Mesothelial cell of epicardium (in vitro differentiated cells): ENCODE data around the gene YTHDC1. TPM values are rescaled to one million over a fixed set of nuclear protein-coding genes. Genes with fewer than 3 reads are reported as not detected.

Source experiments
- DNase-seq, 2 experiments: peaks; one replicate each; pipeline ENCODE4 v3.0.0; 2021; ENCODE audit warnings: low spot score in 2 of 2; ENCODE audit not compliant: unreplicated experiment in 2 of 2
- H3K27ac Mint-ChIP-seq: 2 replicates; pipeline ENCODE4 v1.8.0; 2021; ENCODE audit warnings: mixed read lengths
- H3K27me3 Mint-ChIP-seq: 2 replicates; pipeline ENCODE4 v1.8.0; 2021; ENCODE audit warnings: low read depth, mixed read lengths
- H3K36me3 Mint-ChIP-seq: 2 replicates; pipeline ENCODE4 v1.8.0; 2021; ENCODE audit warnings: mixed read lengths
- H3K4me1 Mint-ChIP-seq: 2 replicates; pipeline ENCODE4 v1.8.0; 2021; ENCODE audit warnings: mixed read lengths
- H3K4me3 Mint-ChIP-seq: 2 replicates; pipeline ENCODE4 v1.8.0; 2021; ENCODE audit warnings: mild to moderate bottlenecking, moderate library complexity, mixed read lengths
- H3K9me3 Mint-ChIP-seq: 2 replicates; pipeline ENCODE4 v1.8.0; 2021; ENCODE audit warnings: mixed read lengths
- total RNA-seq: library from RNA; stranded (reverse); gene quantifications from 3 replicates; pipeline ENCODE4 v1.2.1, GENCODE V29; 2021
- TF ChIP-seq, protein P1 (sequence below): fragments of 200-600 bp; sonication (generic); IDR thresholded peaks from one replicate; pipeline ENCODE4 v1.5.0; 2021; ENCODE audit warnings: antibody characterized with exemption; ENCODE audit not compliant: unreplicated experiment

The YTHDC1 gene
- total RNA-seq, 1 donor from 2014 or later = 137 TPM

DNA sequence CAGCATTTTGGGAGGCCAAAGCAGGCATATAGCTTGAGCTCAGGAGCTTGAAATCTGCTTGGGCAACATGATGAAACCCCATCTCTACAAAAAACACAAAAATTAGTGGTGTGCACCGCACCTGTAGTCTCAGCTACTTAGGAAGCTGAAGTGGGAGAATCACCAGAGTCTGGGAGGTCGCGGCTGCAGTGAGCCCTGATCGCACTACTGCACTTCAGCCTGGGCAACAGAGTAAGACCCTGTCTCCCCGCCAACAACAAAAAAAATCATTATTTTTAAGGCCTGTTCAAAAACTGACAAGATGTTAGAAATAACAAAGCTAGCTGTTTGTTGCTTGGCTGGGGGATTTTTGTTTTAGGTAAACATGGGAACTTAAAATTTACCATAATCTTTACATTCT is 5.1 kb downstream of the YTHDC1 start:
- Mint-ChIP-seq H3K27ac (peak overlapping the region; percentile 58), H3K4me1 (peaks cover 46% of the 10 kb centered on the region)

GRCh38 chr4:68344049-68344448 is 5.8 kb downstream of the YTHDC1 start:
- Mint-ChIP-seq H3K4me3 (no peak overlapping the region), H3K9me3 (no peaks in the 10 kb centered on the region), H3K27ac (peak overlapping the region; percentile 58), H3K36me3 (peaks cover 4% of the 10 kb centered on the region), H3K27me3 (no peaks in the 10 kb centered on the region), H3K4me1 (peaks cover 54% of the 10 kb centered on the region)
- TF ChIP-seq, protein P1, sequence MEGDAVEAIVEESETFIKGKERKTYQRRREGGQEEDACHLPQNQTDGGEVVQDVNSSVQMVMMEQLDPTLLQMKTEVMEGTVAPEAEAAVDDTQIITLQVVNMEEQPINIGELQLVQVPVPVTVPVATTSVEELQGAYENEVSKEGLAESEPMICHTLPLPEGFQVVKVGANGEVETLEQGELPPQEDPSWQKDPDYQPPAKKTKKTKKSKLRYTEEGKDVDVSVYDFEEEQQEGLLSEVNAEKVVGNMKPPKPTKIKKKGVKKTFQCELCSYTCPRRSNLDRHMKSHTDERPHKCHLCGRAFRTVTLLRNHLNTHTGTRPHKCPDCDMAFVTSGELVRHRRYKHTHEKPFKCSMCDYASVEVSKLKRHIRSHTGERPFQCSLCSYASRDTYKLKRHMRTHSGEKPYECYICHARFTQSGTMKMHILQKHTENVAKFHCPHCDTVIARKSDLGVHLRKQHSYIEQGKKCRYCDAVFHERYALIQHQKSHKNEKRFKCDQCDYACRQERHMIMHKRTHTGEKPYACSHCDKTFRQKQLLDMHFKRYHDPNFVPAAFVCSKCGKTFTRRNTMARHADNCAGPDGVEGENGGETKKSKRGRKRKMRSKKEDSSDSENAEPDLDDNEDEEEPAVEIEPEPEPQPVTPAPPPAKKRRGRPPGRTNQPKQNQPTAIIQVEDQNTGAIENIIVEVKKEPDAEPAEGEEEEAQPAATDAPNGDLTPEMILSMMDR = no peak
- no peak for DNase-seq

More for the DNA sequence above, 5.1 kb downstream of the YTHDC1 start:
- TF ChIP-seq, protein P1 = no peak
- no peaks in the 10 kb centered on the region for H3K9me3 Mint-ChIP-seq
- no peaks in the 10 kb centered on the region for H3K27me3 Mint-ChIP-seq
- peaks cover 4% of the 10 kb centered on the region for H3K36me3 Mint-ChIP-seq
- no peak for DNase-seq
- no peak overlapping the region for H3K4me3 Mint-ChIP-seq

GRCh38 chr4:68342134-68342533 is 7.8 kb downstream of the YTHDC1 start:
- no peaks in the 10 kb centered on the region for H3K9me3 Mint-ChIP-seq
- peaks cover 42% of the 10 kb centered on the region for H3K4me1 Mint-ChIP-seq
- H3K27me3 Mint-ChIP-seq = no peaks in the 10 kb centered on the region
- peaks cover 10% of the 10 kb centered on the region for H3K36me3 Mint-ChIP-seq
- peak overlapping the region; percentile 68 for H3K27ac Mint-ChIP-seq
- DNase-seq = no peak
- no peak overlapping the region for H3K4me3 Mint-ChIP-seq
- TF ChIP-seq, protein P1 = no peak

DNA sequence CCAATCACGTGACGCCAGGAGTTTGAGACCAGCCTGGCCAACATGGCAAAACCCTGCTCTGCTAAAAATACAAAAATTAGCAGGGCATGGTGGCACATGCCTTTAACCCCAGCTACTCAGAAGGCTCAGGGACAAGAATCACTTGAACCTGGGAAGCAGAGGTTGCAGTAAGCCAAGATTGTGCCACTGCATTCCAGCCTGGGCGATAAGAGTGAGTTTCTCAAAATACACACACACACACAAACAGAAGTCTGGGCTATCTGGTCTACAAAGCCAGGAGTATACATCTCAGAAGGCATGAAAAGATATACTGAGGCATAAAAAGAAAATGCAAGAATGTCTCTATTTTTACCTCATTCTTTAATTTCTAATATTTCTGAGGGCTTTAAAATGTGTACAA is 11.3 kb downstream of the YTHDC1 start:
- no peak for DNase-seq
- Mint-ChIP-seq H3K9me3 (no peaks in the 10 kb centered on the region), H3K36me3 (peaks cover 11% of the 10 kb centered on the region), H3K27ac (no peak overlapping the region), H3K4me1 (peaks cover 29% of the 10 kb centered on the region), H3K27me3 (no peaks in the 10 kb centered on the region), H3K4me3 (no peak overlapping the region)
- TF ChIP-seq, protein P1 = no peak

- Mint-ChIP-seq H3K4me1 (peaks cover 29% of the 10 kb centered on the region), H3K27ac (peak overlapping the region; percentile 39), H3K27me3 (no peaks in the 10 kb centered on the region), H3K9me3 (no peaks in the 10 kb centered on the region), H3K36me3 (peaks cover 14% of the 10 kb centered on the region), H3K4me3 (no peak overlapping the region)
- DNase-seq = no peak
- TF ChIP-seq, protein P1 = no peak
Observed at GRCh38 chr4:68337522-68337921, 12.4 kb downstream of the YTHDC1 start.

GRCh38 chr4:68337004-68337403 is 12.9 kb downstream of the YTHDC1 start:
- Mint-ChIP-seq H3K27ac (no peak overlapping the region), H3K27me3 (no peaks in the 10 kb centered on the region), H3K36me3 (peaks cover 16% of the 10 kb centered on the region), H3K9me3 (no peaks in the 10 kb centered on the region), H3K4me3 (no peak overlapping the region), H3K4me1 (peaks cover 25% of the 10 kb centered on the region)
- TF ChIP-seq, protein P1 = no peak
- no peak for DNase-seq
